Measurements from ENCODE around the gene CRYGC.
"Not testable (repeated sequence)": the region's sequence is repeated elsewhere in the genome, so short reads cannot be mapped to it uniquely, and the experiment has no call there.

The CRYGC gene

GRCh38 chr2:208129744-208130711, at the start of gene CRYGC:
CRYGC (minus strand) TSS chr2:208129828; CDS start chr2:208129792, 36 bp downstream.
- no peak for DNase-seq

GRCh38 chr2:208179028-208179609, 49.5 kb upstream of the CRYGC start:
- no peak for DNase-seq

- no peak for DNase-seq
These were observed 46.2 kb upstream of the CRYGC start for GRCh38 chr2:208175840-208176153.

GRCh38 chr2:208175069-208175839, 45.6 kb upstream of the CRYGC start:
- DNase-seq: peak; percentile 72

- DNase-seq: no peak
These were observed 44.5 kb upstream of the CRYGC start for GRCh38 chr2:208174144-208174543.

- DNase-seq: no peak
These were observed 42.5 kb upstream of the CRYGC start for GRCh38 chr2:208172125-208172524.

- no peak for DNase-seq
These were observed 35.5 kb upstream of the CRYGC start for GRCh38 chr2:208164951-208165755.

- DNase-seq: no peak
These were observed 33.9 kb upstream of the CRYGC start, which contains the start of gene CRYGA for GRCh38 chr2:208163489-208163888. CRYGA (minus strand) TSS chr2:208163589; CDS start chr2:208163556, 33 bp downstream.

GRCh38 chr2:208156439-208156838, 26.8 kb upstream of the CRYGC start:
- no peak for DNase-seq

- no peak for DNase-seq
These were observed 23.5 kb upstream of the CRYGC start for GRCh38 chr2:208153156-208153555.

- DNase-seq: no peak
These were observed 21.3 kb upstream of the CRYGC start for GRCh38 chr2:208150956-208151355.

GRCh38 chr2:208150094-208150493, 20.5 kb upstream of the CRYGC start:
- DNase-seq: no peak

- no peak for DNase-seq
These were observed 19.2 kb upstream of the CRYGC start for GRCh38 chr2:208148803-208149202.

- DNase-seq: no peak
These were observed 18.1 kb upstream of the CRYGC start for GRCh38 chr2:208147759-208148158.

- DNase-seq: no peak
These were observed 17.4 kb upstream of the CRYGC start for GRCh38 chr2:208147008-208147407.

GRCh38 chr2:208146006-208146405, 16.4 kb upstream of the CRYGC start, which contains the start of gene CRYGB:
CRYGB (minus strand) TSS chr2:208146158; CDS start chr2:208146120, 38 bp downstream.
- no peak for DNase-seq

- peak; percentile 72 for DNase-seq
These were observed 13.5 kb upstream of the CRYGC start for GRCh38 chr2:208142925-208143799.

- DNase-seq: peak; percentile 90
These were observed 12.8 kb upstream of the CRYGC start for GRCh38 chr2:208142240-208142924.

GRCh38 chr2:208139447-208139846, 9.8 kb upstream of the CRYGC start:
- DNase-seq: no peak

- not testable (repeated sequence) for DNase-seq
These were observed 8.7 kb upstream of the CRYGC start for GRCh38 chr2:208138334-208138733.

- DNase-seq: no peak
These were observed 7.1 kb upstream of the CRYGC start for GRCh38 chr2:208136716-208137094.
